ENCODE data around the gene MMP15.

DNA sequence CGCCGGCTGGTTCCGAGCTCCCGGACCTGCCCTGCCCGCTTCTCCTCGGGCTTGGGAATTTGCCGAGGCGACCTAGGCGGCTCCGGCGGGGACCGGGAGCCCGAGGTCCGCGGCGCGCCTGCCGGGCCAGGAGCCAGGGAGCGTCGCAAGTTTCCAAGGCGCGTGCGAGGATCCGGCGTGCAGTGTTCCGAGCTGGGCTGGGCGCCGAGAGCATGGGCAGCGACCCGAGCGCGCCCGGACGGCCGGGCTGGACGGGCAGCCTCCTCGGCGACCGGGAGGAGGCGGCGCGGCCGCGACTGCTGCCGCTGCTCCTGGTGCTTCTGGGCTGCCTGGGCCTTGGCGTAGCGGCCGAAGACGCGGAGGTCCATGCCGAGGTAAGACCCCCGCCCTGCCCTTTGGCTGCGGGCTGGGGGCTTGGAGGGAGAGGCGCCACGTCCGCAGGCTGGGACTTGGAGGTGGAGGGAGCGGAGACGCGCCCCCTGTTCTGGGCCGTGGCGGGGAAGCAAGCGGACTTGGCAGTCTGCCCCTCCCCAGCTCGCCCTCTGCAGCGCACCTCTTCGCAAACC, 668 bp downstream of the MMP15 start:
- TF ChIP-seq, protein P1, sequence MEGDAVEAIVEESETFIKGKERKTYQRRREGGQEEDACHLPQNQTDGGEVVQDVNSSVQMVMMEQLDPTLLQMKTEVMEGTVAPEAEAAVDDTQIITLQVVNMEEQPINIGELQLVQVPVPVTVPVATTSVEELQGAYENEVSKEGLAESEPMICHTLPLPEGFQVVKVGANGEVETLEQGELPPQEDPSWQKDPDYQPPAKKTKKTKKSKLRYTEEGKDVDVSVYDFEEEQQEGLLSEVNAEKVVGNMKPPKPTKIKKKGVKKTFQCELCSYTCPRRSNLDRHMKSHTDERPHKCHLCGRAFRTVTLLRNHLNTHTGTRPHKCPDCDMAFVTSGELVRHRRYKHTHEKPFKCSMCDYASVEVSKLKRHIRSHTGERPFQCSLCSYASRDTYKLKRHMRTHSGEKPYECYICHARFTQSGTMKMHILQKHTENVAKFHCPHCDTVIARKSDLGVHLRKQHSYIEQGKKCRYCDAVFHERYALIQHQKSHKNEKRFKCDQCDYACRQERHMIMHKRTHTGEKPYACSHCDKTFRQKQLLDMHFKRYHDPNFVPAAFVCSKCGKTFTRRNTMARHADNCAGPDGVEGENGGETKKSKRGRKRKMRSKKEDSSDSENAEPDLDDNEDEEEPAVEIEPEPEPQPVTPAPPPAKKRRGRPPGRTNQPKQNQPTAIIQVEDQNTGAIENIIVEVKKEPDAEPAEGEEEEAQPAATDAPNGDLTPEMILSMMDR (IDR thresholded peaks at IDR 0.05), result no peak
- no peak for TF ChIP-seq POLR2AphosphoS5 (IDR thresholded peaks at IDR 0.05)
